Esophagus squamous epithelium (tissue), 5 donors: Measurements from ENCODE around the gene TMTC1. TPM values are rescaled to one million over a fixed set of nuclear protein-coding genes. Genes with fewer than 3 reads are reported as not detected.

Source experiments
- DNase-seq: peaks from one replicate; lab custom pipeline; 2025; lab: John Stamatoyannopoulos, UW
- H3K27ac ChIP-seq, 4 donors: fragments of 200-600 bp; sonication (generic); one replicate each; pipeline ENCODE4 v1.5.1; 2016 to 2019; ENCODE audit warnings: mild to moderate bottlenecking in 1 of 4
- H3K27me3 ChIP-seq, 4 donors: fragments of 200-600 bp; sonication (generic); 1 replicate in 3 of 4; 2 replicates in 1 of 4; pipeline versions ENCODE4 v1.5.1 to v1.6.0; 2017 to 2021; ENCODE audit warnings: antibody characterized with exemption in 1 of 4
- H3K36me3 ChIP-seq, 3 donors: fragments of 200-600 bp; sonication (generic); one replicate each; pipeline ENCODE4 v1.5.1; 2016 to 2019
- H3K4me1 ChIP-seq, 3 donors: fragments of 200-600 bp; sonication (generic); one replicate each; pipeline ENCODE4 v1.5.1; 2017 to 2019
- H3K4me3 ChIP-seq, 4 donors: fragments of 200-600 bp; sonication (generic); 1 replicate in 3 of 4; 2 replicates in 1 of 4; pipeline ENCODE4 v1.5.1; 2016 to 2019; ENCODE audit warnings: mild to moderate bottlenecking in 2 of 4, moderate library complexity in 1 of 4
- H3K9me3 ChIP-seq, 3 donors: fragments of 200-600 bp; sonication (generic); one replicate each; pipeline ENCODE4 v1.5.1; 2016 to 2019
- CTCF ChIP-seq, 6 experiments: fragments of 450-650 bp in 4 of 6; fragments of 200-600 bp in 2 of 6; sonication (generic) in 2 of 6; IDR thresholded peaks; one replicate each; pipeline ENCODE4 v1.5.1; 2016 to 2019; ENCODE audit warnings: antibody characterized with exemption in 6 of 6, mild to moderate bottlenecking in 4 of 6, moderate library complexity in 4 of 6
- POLR2A ChIP-seq, 4 donors: fragments of 450-650 bp; IDR thresholded peaks; one replicate each; pipeline ENCODE4 v1.6.1; 2017; ENCODE audit warnings: antibody characterized with exemption in 4 of 4, mild to moderate bottlenecking in 4 of 4, moderate library complexity in 3 of 4
- WGBS, 2 donors: methylation state at CpG; one replicate each; pipeline ENCODE4 v1.1.5; 2018; 5-methylcytosine and 5-hydroxymethylcytosine counted together
- intact Hi-C: fragments of 100-400 bp; cut with DNase I; formaldehyde crosslinking; loops from one replicate; pipeline ENCODE4 v1.15.0; 2022
- total RNA-seq, 4 donors: library from RNA; depleted of rRNA; stranded (reverse); fragments of >200 nt; gene quantifications; one replicate each; pipeline ENCODE4 v1.1.0, GENCODE V29; 2016
- donor health status: DM: yes; HTN: yes; CAD: no.

TMTC1 gene
- total RNA-seq, 4 donors from 2014 or later: 2.5 to 31.9 (median 14.7) TPM

GRCh38 chr12:29508949-29509348, 274.8 kb downstream of the TMTC1 start:
- H3K4me3 ChIP-seq: no peak overlapping the region
- no peaks in the 10 kb centered on the region for H3K9me3 ChIP-seq
- no peak for DNase-seq
- intact Hi-C loops: no loop called here
- H3K36me3 ChIP-seq: peaks cover 0 to 17% (median 0%) of the 10 kb centered on the region in 3 donors
- H3K4me1 ChIP-seq: no peaks in the 10 kb centered on the region
- no peak for TF ChIP-seq POLR2A (IDR thresholded peaks at IDR 0.05)
- no peak for TF ChIP-seq CTCF (IDR thresholded peaks at IDR 0.05)
- no peaks in the 10 kb centered on the region for H3K27me3 ChIP-seq
- 81 to 94% methylated on average over 2 of the region's 2 CpGs for WGBS, 2 donors
- no peak overlapping the region for H3K27ac ChIP-seq

- 83 to 85% methylated on average over 3 of the region's 3 CpGs for WGBS, 2 donors
- DNase-seq: no peak
- H3K4me1 ChIP-seq: no peaks in the 10 kb centered on the region
- TF ChIP-seq CTCF (IDR thresholded peaks at IDR 0.05) (no peak), POLR2A (IDR thresholded peaks at IDR 0.05) (no peak)
- H3K4me3 ChIP-seq: no peak overlapping the region
- H3K9me3 ChIP-seq: no peaks in the 10 kb centered on the region
- H3K27ac ChIP-seq: no peak overlapping the region
- peaks cover 0 to 8% (median 0%) of the 10 kb centered on the region in 3 donors for H3K36me3 ChIP-seq
- intact Hi-C loops: no loop called here
- H3K27me3 ChIP-seq: no peaks in the 10 kb centered on the region
Observed at GRCh38 chr12:29505122-29505521, 278.6 kb downstream of the TMTC1 start.

- Histone ChIP-seq H3K4me3 (no peak overlapping the region), H3K9me3 (no peaks in the 10 kb centered on the region), H3K36me3 (peaks cover 0 to 8% (median 0%) of the 10 kb centered on the region in 3 donors), H3K27ac (no peak overlapping the region), H3K27me3 (no peaks in the 10 kb centered on the region), H3K4me1 (no peaks in the 10 kb centered on the region)
- TF ChIP-seq CTCF (IDR thresholded peaks at IDR 0.05) (no peak), POLR2A (IDR thresholded peaks at IDR 0.05) (no peak)
- no peak for DNase-seq
- intact Hi-C loops: no loop called here
Observed at GRCh38 chr12:29503283-29503682, 280.5 kb downstream of the TMTC1 start.

GRCh38 chr12:29499235-29499634, 284.5 kb downstream of the TMTC1 start:
- Histone ChIP-seq H3K36me3 (no peaks in the 10 kb centered on the region), H3K27me3 (no peaks in the 10 kb centered on the region), H3K4me3 (no peak overlapping the region), H3K27ac (no peak overlapping the region), H3K4me1 (no peaks in the 10 kb centered on the region), H3K9me3 (no peaks in the 10 kb centered on the region)
- intact Hi-C loops: no loop called here
- DNase-seq: no peak
- WGBS, 2 donors: 82 to 87% methylated on average over 3 of the region's 3 CpGs
- no peak for TF ChIP-seq POLR2A (IDR thresholded peaks at IDR 0.05)
- TF ChIP-seq CTCF (IDR thresholded peaks at IDR 0.05): no peak

GRCh38 chr12:29497588-29497987, 286.2 kb downstream of the TMTC1 start, which contains the start of gene OVCH1:
Gene OVCH1 (minus strand): TSS chr12:29497686. CDS start chr12:29497686, 0 bp downstream.
- intact Hi-C loops: no loop called here
- TF ChIP-seq POLR2A (IDR thresholded peaks at IDR 0.05): no peak
- TF ChIP-seq CTCF (IDR thresholded peaks at IDR 0.05): no peak
- no peak within 1 kb of the TSS for H3K4me3 ChIP-seq
- 87 to 100% methylated on average over 1 to 7 of the region's 18 CpGs for WGBS, 2 donors
- H3K4me1 ChIP-seq: no peaks in the 10 kb centered on the region
- H3K27me3 ChIP-seq: no peaks in the 10 kb centered on the region
- no peaks in the 10 kb centered on the region for H3K36me3 ChIP-seq
- no peak for DNase-seq
- no peaks in the 10 kb centered on the region for H3K9me3 ChIP-seq
- H3K27ac ChIP-seq: no peak within 1 kb of the TSS
